ENCODE measurements around the gene PDE9A. TPM values are rescaled to one million over a fixed set of nuclear protein-coding genes. Genes with fewer than 3 reads are reported as not detected.
"Not testable (repeated sequence)": the region's sequence is repeated elsewhere in the genome, so short reads cannot be mapped to it uniquely, and the experiment has no call there.

Gene PDE9A
- polyA plus RNA-seq, 3 donors = 36.1 to 39.0 (median 36.1) TPM

DNA sequence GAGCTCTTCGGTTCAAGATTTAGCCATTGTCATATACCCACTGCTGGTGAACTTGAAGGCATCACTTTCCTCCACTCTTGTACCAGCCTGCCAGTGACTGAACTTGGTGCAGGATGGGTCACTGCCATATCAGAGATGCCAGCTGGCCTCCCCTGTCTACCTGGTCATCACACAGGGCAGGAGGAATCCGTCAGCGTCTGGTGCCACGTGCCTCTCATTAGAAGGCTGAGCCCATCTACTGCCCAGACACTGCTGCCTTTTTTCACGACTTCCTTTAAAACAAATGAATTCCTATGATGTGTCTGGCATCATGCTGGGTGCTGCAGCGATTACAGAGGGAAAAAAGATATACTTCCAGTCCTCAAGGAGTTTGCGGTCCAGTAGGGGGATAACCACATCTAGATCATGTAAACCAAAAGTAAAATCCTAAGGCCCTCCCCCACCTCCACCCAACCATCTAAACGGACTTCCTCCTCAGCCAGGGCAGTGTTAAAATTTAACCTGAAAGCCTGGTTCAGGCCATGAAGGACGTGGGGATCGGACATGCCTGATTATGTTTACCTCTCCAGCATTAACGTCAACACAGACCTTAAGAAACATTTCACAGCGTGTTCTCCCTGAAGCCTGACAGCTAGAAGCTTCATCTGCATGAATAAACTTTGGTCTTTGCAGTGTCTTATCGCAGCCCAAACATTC lies 29.2 kb upstream of the PDE9A start:
- no peak for DNase-seq (ENCODE audit: low read depth in 3 of 3, low spot score in 2 of 3)

DNA sequence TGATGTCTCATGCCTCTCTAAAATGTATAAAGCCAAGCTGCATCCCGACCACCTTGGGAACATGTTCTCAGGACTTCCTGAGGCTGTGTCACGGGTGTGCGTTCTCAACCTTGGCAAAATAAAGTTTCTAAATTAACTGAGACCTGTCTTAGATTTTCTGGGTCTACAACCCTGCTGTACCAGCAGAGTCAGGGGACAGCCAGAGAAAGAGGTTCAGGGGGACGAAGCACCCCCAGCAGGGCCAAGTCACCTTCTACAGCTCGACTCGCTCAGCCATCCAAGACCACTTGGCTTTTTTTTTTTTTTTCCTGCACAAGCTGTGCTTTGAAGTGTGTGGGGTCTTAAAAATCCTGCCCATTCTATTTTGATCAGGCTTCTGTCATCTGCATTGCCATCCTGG lies 28.5 kb upstream of the PDE9A start:
- DNase-seq (ENCODE audit: low read depth in 3 of 3, low spot score in 2 of 3) = no peak

DNA sequence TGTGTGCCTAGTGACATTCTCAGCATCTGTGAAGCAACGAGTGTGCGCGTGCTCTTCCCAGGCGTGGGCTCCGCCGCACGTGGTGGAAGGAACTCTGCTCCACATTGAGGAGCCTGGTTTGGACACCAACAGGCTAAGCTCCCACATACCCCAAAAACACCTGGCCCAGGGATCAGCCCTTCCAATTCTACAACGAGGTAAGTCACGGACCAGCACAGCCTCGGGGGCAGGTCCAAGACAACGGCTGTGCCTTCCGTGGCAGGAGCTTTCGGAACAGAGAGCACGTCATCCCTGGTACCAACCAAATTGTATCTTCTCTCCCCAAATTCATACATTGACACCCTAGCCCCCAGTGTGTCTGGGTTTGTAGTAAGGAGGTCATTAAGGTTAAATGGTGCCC lies 27.2 kb upstream of the PDE9A start:
- no peak for DNase-seq (ENCODE audit: low read depth in 3 of 3, low spot score in 2 of 3)

DNA sequence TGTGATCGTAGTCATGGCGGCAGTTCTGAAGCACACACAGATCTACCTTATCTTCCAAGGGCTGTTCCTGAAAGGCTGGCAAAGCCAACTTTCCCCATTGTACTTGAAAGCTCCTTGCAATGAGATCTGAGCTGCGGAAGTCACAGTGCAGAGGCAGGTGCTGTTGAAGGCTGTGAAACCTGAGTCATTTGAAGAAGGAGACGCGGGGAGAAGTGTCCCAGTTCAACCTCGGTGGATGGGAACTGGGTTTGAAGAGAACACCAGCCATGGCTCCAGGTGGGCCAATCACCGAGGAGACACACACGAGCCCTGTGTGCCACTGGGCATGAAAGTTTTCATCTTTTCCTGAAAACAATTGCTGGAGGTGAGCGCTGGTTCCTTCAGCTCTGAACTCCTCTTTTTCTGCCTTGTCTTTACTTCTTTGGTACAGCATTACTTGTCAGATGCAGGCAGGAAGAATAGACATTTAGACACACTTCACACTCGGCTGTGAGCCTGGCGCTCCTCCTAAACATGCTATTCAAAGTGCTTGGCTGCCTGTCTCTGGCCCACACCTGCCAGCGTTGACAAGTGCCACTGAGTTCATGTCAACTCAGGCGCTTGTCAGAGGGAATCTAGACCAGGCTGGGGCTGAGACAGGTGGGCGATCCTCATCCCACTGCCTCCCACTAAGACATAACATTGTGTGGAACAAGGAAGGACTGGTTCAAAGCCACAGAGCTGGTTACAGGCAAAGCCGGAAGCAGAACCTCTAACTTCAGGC lies 25.7 kb upstream of the PDE9A start:
- no peak for DNase-seq (ENCODE audit: low read depth in 3 of 3, low spot score in 2 of 3)

DNA sequence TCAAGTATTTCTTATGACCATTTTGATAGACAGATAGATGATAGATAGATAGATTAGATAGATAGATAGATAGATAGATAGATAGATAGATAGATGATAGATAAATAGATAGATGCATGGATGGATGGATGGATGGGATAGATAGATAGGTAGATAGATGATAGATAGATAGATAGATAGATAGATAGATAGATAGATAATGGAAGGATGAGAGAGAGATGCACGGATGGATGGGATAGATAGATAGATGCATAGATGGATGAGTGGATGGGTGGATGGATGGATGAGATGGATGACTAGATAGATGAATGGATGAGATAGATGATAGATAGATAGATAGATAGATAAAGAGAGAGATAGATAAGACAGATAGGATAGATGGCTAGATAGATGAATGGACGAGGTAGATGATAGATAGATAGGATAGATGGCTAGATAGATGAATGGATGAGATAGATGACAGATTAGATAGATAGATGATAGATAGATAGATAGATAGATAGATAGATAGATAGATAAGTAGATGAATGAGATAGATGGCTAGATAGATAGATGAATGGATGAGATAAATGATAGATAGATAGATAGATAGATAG lies 24.9 kb upstream of the PDE9A start:
- DNase-seq (ENCODE audit: low read depth in 3 of 3, low spot score in 2 of 3) = not testable (repeated sequence)

DNA sequence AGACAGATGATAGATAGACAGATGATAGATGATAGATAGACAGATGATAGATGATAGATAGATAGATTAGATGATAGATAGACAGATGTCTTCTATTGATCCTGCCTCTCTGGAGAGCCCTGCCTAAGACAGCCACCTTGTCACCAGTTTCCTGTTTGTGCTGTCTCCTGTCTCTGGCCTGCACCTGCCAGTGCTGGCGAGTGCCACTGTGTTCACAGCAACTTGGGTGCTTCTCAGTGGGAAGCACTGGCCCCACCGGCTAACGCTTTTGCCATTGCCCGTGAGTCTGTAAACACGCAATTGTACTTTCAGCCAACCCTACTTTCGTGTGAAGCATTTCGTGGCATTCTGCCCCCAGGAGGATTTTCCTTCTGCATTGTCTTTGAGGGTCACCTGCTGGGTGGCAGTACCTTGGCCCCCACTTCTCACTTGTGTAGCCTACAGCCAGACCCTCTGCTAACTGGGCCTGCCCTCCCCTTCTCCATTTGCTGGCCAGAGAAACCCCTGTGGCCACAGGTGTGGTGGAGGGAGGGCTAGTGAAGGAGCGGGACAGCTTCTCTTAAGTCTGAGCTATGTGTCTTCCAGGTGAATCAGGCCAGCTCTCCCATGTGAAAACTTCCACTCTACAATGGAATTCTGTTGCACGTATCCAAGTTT lies 23.4 kb upstream of the PDE9A start:
- no peak for DNase-seq (ENCODE audit: low read depth in 3 of 3, low spot score in 2 of 3)

DNA sequence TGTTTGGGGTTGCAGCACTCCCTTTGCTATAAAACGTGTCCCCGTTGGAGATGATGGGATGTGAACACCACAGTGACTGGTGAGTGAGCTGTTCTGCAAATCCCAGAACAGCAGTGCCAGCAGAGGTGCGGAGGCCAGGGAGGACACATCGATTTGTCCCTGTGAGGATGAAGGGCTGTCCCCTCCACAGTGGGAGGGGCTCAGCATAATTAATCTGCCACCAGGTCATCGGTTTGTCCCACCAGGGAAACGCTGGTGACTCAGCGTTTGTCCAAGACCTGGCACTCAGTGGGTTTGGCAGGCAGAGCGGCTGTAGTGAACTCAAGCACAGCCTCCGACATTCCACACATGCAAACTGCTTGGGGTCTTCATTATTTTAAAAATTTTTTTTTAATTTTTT lies 22.8 kb upstream of the PDE9A start:
- no peak for DNase-seq (ENCODE audit: low read depth in 3 of 3, low spot score in 2 of 3)

DNA sequence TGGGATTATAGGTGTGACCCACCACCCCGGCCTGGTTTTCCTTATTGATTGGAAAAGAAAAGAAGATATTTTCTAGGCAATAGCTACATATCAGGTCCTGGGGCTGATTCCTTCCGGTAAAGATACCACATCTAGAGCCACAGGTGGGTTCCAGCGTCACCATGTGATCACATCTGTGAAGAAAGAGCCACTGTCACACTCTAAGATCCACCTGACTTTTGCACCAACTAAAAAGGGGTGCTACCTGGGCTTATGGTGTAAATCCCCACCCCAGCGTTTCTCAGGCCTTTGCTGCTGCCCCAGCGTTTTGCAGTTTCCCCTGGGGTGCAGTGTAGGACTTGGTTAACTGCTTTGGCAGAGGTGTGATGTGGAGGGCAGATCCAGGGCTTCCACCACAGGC lies 22.3 kb upstream of the PDE9A start:
- DNase-seq (ENCODE audit: low read depth in 3 of 3, low spot score in 2 of 3) = no peak

DNA sequence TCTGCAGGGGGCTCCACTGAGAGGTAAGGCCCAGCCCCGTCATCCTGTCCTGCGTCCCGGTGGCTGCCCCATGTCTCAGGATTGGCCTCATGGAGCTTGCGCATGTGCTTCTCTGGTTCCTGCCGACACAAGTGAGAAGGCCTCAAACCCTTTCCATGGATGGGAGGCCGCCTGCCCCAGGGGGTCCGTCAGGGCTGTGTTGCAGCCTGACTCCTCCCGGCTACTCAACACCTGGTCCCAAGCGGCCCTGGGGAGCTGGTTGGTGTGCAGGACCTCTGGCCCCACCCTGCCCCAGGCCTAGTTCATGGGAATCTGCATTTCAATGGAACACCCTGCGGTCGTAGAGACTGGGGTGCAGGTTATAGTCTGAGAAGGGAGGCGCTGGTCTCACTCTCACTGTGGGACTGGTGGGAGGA lies 21.1 kb upstream of the PDE9A start:
- no peak for DNase-seq (ENCODE audit: low read depth in 3 of 3, low spot score in 2 of 3)

DNA sequence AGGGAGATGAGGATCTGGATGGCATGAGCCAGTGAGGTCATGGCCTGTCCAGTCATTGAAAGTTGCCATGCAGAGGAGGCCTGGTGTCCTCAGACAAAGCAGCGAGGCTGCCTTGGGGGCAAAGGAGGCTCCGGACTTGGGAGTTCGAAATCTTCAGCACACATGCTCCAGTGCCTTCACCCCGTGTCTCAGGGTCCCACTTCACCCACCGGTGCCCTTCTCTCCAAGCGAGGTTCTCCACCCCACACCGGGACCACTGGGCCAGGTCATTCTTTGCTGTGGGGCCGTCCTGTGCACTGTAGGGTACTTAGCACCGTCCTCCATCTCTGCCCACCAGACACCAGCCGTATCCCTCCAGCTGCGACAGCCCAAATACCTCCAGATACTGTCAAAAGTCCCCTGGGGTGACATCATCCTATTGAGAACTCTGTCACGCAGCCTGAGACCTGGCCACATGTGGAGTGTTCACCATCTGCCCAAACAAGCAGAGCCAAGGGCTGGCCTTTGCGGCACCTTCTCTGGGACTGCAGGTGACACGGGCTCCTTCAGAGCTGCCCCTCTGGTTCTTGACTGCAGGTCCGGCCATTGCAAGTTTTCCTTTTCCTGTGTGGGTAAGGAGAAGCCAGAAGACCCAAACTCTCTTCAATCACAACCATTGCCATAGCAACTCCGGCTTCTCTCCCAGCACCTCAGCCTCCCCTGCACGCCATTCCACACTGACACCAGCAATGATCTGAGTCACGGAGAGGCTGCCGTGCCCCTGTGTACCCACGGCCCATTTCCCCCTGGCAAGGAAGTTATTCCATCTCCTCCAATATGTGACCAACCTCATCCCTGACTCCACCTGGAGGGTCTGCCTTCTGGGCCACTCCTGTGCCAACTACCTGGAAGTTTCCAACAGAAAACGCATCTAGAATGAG lies 20.4 kb upstream of the PDE9A start:
- DNase-seq (ENCODE audit: low read depth in 3 of 3, low spot score in 2 of 3) = no peak

DNA sequence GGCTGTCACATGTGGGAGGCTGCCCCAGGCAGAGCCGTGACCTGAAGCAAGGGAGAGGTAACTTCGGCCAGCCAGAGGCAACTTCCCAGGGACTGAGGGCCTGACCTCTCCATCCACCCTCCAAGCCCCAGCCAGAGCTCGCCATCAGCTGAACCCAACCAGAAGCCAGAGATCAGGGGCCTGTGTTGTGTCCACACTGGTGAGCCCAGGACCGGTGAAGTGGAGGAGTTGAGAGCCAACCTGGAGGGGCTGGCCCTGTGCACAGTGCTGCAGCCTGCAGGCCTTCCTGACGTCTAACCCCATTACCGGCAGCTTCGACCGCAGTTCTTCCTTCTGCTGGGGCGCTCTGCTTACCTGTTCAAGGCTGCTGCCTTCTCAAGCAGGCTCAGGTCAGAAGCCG lies 19.6 kb upstream of the PDE9A start:
- no peak for DNase-seq (ENCODE audit: low read depth in 3 of 3, low spot score in 2 of 3)

DNA sequence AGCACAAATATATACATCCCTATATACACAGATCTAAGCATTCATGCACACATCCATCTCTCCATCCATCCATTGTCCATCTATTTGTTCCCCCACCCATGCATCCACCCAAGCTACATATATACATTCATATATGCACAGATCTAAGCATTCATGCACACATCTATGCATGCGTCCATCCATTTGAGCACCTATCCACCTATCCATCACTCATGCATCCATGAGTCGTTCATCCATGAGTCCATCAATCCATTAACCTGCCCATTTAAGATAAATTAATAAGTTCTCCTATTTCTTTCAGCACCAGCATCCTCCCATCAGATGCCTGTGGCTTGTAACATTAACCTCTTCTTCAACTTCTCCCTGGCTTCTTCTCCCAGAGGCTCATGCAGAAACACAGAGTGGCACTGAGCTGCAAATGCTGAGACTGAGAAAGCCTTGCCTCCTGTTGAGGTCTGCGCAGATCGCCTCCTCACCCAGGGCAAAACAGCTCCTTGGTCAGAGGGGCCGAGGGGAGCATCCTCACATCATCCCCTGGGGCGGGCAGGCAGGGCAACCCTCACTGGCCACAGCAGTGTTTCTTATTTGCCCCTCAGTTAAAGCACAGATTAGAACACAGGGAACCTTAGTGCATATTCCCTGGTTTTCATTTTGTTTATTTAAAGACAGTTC lies 17.4 kb upstream of the PDE9A start:
- DNase-seq (ENCODE audit: low read depth in 3 of 3, low spot score in 2 of 3) = no peak

DNA sequence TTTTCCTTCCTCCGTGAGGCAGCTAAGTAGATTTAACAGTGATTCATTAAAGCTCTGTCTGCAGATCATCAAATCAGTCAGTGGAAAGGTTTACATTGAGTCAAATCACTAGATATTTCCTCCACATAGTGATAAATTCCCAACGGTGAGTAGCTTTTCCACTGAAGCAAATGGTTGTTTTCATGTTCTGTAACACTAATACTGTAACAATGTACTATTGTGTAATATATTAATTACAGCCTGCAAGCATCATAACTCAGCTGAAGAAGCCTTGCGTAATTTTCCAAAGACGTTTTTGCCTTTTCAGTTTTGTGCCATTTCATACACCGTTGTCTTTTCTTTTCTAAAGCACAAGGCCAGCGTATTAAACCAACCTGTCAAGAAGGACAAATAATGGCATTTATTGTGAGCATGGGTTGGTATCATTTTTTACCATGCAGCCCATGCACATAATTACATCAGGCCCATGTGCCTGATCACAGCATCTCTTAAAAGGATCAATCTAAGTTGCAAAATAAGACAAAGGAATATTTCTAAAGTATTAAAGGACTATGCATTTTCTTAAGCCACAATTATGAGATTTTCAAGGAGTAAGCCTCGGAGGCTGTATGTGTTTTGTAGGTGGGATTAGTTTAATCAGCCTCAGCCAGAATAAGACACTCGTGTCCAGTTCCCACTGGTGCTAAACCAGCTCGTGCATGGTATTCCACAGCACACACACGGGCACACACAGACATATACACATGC lies 16.7 kb upstream of the PDE9A start:
- DNase-seq (ENCODE audit: low read depth in 3 of 3, low spot score in 2 of 3) = no peak

DNA sequence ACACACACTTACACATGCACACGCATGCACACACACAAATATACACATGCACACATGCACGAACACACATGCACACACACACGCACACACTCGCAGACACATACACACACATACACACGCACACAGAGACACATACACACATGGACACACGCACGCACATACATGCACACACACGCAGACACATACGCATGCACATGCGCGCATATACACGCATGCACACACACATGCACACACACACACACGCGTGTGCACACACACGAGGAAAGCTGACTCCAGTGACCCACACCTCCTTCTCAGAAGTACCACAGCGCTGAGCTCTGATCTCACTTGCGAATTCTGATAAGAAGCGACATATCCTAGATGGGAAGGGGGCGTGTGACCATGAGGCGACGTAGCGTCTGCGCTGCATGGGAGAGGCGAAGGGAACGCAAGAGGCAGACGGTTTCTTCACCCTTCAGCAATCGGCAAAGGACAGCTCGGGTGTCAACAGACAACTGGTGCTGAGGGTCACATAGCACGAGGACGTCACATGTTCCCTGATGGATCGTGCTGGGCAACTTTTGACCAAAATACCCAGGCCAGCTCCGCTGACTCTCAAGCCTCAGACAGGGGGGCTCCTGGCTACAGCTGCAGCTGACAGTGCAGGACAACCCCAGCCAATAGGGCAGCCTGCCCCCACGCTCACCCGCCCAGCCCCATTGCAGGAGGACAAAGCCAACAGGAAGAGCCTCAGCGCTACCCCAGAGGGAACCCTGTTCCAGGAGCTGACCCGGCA lies 16.0 kb upstream of the PDE9A start:
- DNase-seq (ENCODE audit: low read depth in 3 of 3, low spot score in 2 of 3) = no peak

DNA sequence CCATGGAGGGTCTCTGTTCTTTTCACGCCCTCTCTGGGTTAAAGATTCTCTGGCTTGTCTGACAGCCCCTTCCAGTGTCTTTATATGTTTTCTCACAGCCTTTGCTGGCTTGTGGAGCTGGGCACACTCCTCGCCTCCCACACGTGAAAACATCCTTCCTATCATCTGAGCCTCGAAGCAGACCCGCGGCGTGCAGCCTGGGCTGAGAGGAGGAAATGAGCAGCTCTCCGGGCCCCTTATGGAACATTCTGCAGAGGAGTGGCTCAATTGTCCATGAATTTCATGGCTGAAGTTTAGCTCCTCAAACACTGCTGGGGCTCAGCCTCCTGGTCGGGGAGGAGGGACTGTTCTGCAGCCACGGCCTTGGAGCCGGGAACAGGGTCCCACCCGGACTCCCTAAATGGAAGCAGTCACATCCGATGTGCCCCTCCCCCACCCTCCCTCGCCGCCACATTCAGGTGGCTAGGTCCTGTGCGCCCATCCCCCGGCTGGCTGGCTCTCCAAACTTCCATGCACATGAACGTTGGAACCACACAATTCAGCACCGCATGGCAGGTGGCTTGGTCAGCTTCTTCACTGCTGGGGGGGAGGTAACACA lies 15.1 kb upstream of the PDE9A start:
- DNase-seq (ENCODE audit: low read depth in 3 of 3, low spot score in 2 of 3) = no peak

DNA sequence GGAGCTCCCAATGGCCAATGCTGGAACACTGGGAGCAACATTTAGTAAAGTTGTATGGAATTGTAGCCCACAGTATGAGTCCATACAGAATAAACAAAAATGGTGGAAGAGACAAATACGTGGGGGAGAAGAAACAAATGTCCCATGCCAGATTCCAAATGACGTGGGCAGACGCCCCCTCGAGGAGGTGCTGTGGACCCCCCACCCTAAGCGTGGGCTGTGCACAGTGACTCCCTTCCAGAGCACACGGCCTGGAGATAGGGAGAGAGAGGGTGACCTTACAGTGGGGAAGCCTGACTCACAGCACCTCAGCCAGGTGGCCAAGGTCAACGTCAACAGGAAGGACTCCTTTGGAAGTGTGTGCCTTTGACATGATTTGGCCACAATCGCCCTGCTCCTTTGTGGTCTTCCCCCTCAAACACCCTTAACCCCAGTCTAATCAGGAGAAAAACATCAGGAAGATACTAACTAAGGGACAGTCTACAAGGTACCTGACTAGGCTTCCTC lies 13.7 kb upstream of the PDE9A start:
- no peak for DNase-seq (ENCODE audit: low read depth in 3 of 3, low spot score in 2 of 3)

DNA sequence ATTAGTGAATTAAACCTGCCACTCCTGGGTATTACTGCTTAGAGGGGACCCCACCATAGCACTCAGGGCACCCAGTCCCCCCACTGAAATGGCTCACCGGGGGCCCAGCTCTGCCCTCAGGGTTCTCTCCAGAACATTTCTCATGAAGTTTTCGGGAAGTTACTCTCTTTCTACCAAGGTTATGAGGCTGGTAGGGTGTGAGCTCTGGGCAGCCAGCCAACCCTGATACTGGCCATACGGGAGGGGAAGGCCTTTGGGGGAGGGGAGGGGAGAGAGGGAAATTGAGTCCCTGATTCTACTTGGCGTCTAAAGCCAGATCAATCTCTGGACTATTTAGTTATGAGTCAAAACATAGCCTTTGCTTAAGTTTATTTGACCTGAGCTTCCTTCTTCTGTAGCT lies 12.9 kb upstream of the PDE9A start:
- DNase-seq (ENCODE audit: low read depth in 3 of 3, low spot score in 2 of 3) = no peak
